Measurements from ENCODE around the gene PRLH.
"Not testable (repeated sequence)": the region's sequence is repeated elsewhere in the genome, so short reads cannot be mapped to it uniquely, and the experiment has no call there.

The PRLH gene

GRCh38 chr2:237583385-237584295 lies 17.3 kb downstream of the PRLH start:
- no peak for DNase-seq

GRCh38 chr2:237585590-237586221 lies 19.3 kb downstream of the PRLH start:
- no peak for DNase-seq

DNA sequence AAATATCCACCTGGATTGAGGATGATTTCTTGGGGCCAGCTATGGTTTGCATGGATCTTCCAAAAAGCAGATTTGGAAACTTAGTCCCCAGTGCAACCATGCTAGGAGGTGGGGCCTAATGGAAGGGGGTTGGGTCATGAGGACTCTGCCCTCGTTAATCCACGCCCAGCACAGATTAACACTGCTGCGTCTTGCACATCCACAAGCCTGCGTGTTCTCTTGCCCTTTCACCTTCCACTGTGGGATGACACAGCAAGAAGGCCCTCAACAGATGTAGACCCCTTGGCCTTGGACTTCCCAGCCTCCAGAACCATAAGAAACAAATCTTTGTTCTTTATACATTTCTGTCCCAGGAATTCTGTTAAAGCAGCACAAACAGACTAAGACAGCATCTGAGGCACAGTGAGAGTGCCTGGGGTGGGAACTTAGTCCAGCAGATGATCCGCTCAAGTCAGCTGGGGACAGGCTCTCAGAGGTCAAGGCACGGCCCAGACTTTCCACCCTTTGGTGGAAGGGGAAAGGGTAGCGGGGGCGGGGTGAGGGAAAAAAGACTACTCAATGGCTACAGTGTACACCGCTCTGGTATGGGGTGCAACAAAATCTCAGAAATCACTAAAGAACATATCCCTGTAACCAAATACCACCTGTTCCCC lies 21.8 kb downstream of the PRLH start:
- no peak for DNase-seq

DNA sequence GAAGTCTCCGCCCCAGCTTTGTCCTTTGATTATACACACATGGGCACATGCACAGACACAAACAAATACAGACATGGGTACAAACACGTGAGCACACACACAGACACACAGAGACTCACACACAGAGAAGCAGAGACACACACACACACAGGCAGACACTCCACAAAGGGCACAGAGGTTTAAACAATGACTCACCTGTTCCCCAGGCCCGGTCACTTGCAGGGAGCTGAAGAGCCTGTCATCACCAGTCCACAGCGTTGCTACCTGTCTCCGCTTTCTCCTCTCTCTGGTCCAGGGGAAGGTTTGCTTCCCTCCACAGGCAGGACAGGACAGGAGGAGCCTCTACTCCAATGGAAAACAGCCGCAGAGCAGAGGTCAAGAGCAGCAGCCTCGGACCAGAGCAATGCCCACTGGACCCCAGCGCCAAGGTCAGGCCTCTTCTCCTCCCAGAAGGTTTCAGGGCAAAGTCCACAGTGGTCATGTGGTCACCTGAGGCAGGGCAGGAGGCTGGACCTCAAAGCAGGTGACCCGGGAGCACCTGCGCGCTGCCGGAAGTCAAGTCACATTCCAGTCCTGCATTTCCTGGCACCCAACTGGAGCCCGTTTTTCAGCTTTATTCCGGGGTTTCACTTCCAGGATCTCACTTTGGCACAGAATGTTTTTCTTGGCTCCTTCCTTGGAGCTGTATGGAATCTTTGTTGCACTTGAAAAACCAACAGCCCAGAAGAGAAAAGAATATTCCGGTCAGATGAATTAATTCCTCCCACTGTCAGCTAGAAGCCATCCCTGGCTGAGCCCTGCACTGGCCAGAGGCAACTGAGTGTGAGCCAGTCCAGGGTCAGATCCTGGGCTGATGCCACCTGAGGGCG lies 24.1 kb downstream of the PRLH start, which contains the start of gene RAB17:
RAB17 (minus strand) TSS at position 463 of the 869 bp plus-strand sequence. CDS start 4,580 bp downstream, outside the sequence.
- no peak for DNase-seq

- DNase-seq, result no peak
Measured at GRCh38 chr2:237591141-237591881, 24.9 kb downstream of the PRLH start.

DNA sequence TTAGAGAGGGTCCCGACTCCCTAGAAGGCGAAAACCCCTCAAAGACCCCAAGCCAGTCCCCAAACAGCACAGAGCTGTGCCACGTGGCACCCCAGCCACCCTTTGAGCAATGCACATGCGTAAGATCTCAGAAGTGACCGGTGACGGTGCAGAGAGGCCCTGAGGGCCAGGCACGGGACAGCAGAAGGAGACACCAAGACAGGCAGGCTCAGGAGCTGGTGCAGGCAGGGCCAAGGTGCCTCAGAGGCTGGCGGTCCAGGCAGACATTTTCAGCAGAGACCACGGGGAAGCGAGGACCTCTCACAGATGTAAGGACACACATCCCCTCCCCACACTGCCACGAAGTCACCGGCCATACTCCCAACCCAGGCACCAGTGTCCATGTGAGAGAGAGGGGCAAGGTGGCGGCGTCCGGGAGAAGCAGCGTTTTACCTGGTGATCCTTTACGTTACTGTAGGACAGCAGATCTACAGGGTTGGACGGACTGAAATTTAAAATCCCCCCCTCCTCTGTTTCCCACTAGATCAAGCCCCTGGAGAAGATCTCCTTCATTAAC lies 26.1 kb downstream of the PRLH start:
- DNase-seq, result no peak

GRCh38 chr2:237593036-237593435 lies 26.7 kb downstream of the PRLH start:
- DNase-seq, result no peak

DNA sequence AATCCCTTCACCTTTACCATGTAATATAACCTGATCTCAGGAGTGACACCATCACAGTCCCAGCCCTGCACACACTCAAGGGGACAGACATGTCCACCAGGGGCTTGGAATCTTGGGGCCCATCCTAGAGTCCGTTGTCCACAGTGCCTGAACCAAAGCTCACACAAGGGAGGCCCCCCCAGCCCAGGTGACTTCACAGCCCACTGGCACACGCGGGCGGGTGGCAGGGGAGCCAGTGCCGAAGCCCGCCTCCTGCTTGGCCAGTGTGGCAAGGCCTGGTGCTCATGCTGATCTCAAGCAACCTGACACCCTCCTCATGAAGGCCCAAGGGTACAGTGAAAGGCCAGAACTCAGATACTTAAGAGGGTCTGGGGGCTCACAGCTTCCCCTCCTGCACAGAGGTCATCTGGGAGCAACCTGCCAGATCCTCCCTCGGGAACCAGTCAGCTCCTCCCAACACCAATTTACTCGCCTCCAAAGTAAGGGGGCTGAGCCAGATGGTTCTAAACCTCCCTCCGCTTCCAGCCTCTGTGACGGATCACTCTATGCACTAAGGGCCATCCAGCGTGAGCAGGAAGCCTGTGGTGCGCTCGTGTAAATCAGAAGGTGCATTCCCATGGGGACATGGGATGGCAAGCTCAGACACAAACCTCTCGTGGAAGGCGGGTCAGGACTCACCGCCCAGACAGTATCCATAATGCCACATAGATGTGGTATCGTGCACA lies 27.4 kb downstream of the PRLH start:
- peak; percentile 11 to 53 for DNase-seq

- no peak for DNase-seq
Measured at GRCh38 chr2:237594514-237594871, 28.1 kb downstream of the PRLH start.

- not testable (repeated sequence) for DNase-seq
Measured at GRCh38 chr2:237595829-237596519, 29.6 kb downstream of the PRLH start.

GRCh38 chr2:237596520-237597195 lies 30.3 kb downstream of the PRLH start:
- DNase-seq, result no peak

DNA sequence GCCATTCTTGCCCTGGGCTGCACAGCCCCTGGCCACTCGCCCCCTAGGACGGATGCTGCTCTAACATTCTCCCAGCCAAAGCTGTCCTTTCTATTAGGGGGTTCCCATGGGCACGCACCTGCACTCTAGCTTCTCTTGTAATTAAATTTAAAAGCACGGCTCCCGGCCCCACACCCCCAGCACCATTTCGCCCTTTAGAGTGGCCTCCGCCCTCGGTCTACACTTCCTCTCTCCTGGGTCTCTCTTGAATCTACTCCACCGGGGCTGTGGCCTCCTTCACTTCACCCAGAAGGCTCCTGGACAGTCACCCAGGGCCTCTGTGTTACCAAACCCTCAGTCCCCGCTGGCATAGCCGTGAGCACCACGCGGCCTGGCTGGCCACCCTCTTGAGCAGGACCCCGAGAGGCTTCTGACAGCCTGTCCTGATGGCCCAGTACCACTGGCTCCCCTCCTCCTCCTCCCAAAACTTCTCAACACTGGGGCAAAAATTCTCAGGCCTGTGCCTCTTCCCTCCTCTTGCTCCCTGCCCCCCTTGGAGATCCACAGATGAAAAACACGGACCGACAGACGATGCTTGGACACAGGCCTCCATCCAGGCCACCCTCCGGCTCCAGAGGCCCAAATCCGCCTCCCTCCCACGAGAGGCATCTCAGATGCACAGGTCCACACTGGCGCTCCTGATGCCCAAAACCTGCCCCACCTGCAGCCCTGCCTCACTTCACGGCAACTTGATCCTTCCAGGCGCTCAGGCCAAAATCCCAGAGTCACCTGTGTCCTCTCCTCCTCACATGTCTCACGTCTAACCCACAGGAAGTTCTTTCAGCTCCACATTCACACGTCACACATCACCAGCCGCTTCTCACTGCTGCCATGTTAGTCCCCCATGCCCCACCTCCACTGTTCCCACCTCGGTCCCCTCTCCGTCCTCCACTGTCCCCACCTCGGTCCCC lies 31.1 kb downstream of the PRLH start:
- DNase-seq, result no peak

- DNase-seq, result no peak
Measured at GRCh38 chr2:237598468-237599208, 32.3 kb downstream of the PRLH start.

DNA sequence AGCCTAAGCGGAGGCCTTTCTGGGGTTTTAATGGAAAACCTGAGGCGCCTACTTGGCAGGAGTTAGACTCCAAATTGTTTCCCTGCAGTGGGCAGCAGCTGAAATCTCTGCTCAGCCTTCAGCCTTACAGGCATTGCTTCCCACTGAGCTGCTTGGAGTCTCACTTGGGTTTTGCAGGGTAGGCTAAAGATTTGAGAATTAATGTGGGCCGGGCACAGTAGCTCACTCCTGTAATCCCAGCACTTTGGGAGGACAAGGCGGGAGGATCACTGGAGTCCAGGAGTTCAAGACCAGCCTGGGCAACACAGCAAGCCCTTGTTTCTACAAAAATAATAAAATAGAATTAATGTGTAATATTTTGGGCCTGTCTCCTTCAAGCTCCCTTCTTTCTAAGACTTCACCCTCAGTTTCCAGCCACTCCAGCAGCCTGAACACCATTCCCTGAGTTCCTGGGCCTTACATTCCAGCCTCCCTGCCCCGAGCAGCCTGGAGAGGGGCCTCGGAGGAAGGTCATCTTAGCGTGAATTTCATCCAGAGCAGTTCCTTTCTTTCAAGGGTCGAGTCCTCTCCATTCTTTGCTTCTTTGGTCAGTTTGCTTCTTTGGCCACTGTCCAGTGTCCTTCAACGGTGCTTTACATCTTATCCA lies 33.2 kb downstream of the PRLH start:
- DNase-seq, result no peak

- DNase-seq, result no peak
Measured at GRCh38 chr2:237600205-237600846, 34.0 kb downstream of the PRLH start.

GRCh38 chr2:237601453-237602116 lies 35.2 kb downstream of the PRLH start:
- no peak for DNase-seq

Data from NCI-H187 (cell line).